Activated CD4-positive, alpha-beta T cell treated with anti-CD3 and anti-CD28 coated beads for 24 hours (primary cell): ENCODE results near the gene CHD2.
"Not testable (repeated sequence)": the region's sequence is repeated elsewhere in the genome, so short reads cannot be mapped to it uniquely, and the experiment has no call there.

Source experiments
- DNase-seq, 2 donors: peaks; one replicate each; pipeline ENCODE4 v3.0.0-alpha.2; 2020; ENCODE audit warnings: low read depth in 2 of 2

CHD2 gene

DNA sequence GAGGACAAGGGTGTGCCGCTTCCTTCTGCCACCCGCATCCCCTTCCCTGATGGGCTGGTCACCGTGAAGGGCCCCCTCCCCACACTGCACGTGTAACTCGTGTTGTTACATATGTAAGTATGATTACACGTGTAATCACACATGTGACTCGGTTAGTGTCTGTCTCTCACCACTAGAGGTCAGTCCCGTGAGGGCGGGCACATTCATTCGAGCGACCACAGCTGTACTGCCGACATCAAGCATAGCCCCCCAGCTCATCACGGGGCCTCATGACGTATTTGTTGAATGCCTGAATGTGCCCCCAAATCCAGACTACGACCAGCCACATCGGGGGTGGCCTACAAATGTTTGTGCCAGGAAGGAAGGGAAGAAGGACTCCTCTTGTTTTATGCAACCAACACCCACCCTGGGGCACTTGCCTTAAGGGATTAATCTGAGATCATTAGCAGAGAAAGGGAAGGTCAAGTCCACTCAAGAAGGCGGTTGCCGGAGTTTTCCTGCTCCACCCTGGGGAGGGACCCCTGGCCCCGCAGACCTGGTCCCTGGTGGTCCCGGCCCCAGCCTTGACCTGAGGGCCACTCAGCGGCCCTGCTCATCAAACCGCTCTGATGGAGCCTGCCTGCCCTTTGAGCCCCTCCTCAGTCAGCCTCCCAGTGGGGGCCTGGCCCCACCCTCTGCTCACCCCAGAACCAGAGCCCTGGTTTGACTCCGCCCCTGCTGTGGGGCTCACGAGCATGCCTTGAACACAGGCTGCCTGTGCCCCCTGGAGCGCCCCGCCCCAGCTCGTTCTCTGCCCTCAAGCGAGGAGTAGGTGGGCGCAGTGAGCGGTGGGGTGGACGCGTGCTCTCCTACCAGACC is 136.1 kb downstream of the CHD2 start:
- peak; percentile 20 to 22 for DNase-seq

GRCh38 chr15:93036951-93037819 is 137.1 kb downstream of the CHD2 start:
- no peak for DNase-seq

- DNase-seq = no peak
These were observed 137.9 kb downstream of the CHD2 start for GRCh38 chr15:93037820-93038705.

- DNase-seq = not testable (repeated sequence)
These were observed 139.6 kb downstream of the CHD2 start for GRCh38 chr15:93039562-93040287.

DNA sequence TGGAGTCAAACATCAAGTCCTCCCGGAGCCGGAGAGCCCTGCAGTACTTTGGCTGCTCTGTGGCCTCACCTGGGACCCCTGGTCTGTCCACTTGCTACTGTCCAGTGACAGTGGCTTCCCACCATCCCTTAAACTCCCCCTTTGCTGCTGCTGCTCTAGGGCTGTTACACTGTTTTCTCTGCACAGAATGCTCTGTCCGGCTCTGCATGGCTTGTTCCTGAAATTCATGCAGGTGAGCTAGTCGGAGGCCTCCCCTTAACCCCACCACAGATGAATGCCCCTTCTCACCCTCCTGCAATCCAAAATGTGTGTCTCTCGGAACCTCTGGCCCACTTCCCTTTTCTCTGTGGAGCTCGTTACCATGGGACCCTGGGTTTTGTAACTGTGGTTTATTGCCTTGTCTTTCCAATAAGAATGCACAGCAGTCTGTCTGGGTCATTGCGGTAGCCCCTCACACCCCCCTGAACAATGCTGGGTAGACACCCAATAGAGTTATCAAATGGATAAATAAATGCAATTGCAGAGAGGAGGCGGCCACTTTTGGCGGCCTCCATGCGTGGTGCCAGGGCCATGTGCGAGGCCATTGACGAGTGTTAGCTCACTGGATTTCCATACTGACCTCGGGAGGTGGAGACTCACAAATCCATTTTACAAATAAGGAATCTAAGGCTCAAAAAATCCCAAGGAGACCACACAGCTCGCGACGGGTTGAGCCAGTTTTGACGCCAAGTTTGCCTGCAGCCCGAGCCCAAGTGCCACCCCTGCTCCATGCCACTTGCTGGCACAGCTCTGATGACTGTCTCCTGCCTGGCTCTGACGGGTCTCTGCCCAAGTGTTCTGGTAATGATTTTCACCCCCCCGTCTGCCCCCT is 140.4 kb downstream of the CHD2 start:
- no peak for DNase-seq

- no peak for DNase-seq
These were observed 141.0 kb downstream of the CHD2 start for GRCh38 chr15:93041159-93041547.

DNA sequence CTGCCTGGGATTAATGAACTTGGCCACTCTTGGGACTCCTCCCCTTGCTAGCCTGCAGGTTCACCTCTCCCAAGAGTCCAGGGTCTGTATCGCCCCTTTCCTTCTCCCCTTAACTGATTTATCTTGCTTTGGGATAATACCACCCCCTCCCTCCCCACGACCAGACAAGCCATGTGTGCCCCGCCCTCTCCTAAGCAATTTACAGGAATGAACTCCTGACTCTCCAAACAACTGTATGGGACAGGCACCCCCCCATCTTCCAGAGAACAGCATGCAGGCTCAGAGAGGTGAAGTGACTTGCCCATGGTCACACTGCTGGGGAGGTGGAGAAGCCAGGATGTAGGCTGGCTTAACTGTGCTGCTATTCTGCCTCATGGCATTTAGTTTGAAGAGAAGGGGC is 142.1 kb downstream of the CHD2 start:
- no peak for DNase-seq

DNA sequence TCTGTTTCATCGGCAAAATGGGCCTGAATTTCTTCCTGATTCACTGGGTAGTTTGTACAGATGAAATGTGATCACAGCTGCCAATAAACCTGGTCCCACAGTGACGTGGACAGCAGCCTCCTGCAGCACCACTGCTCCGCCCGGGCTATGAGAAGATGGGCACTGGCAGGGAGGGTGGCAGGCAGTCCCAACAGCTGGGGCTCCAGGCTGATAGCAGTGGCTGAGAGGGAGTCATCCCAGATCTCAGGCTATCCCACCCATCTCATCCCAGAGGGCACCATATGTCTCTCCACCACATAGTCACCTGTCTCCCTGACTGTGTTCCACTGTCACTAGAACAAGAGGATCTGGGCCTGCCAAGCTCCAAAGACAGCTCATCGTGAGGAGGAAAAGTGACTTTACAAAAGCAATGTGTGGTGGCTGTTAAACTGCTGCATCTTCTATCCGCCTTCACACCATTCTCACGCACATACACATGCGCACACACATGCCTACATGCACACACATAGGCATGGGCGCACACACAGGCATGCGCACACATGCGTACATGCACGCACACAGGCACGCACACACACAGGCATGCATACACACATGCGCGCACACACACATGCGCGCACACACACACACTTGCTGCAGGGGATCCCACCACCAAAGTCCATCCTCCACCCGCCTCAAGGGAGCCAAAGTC is 142.7 kb downstream of the CHD2 start:
- DNase-seq = no peak

GRCh38 chr15:93043621-93044300 is 143.6 kb downstream of the CHD2 start:
- DNase-seq = no peak

DNA sequence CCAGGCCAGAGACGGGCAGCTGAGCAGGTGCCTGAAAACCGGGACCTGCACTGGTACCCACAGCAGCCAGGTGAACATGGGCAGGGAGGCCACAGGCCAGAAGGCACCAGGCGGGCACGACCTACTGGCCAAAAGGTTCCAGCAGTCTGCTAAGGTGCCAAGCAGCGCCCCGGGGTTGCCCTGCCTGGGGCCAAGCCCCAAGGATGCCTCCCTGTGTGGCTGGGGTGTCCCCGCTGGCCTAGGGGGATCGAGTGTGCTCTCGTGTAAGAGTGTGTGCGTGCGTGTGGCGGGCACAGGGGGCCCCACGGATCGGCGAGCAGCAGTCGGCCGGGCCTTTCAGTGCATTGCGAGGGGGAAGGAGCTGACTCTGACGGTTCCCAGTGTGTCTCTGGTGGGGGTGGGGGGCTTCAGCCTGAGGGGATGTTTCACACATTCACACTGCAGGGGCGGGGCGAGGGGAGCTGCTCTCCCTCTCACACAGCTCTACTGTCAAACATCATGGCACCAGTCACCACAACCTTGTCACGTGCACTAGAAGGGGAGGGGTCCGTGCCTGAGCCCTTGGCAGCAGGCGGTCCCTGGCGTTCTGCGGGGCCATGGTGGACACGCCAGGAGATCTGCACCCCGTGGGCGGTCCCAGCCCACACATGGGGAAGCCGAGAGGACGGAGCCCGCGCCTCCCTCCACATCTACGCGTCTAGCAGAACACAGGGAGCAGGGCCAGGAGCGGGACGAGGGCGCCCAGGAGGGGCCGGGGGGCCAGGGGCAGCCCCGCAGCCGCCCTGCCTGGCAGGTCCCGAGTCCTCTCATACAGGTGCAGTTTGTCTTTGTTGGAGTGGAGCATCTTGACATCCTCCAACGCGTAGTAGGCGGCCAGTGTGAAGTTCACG is 144.4 kb downstream of the CHD2 start:
- no peak for DNase-seq

DNA sequence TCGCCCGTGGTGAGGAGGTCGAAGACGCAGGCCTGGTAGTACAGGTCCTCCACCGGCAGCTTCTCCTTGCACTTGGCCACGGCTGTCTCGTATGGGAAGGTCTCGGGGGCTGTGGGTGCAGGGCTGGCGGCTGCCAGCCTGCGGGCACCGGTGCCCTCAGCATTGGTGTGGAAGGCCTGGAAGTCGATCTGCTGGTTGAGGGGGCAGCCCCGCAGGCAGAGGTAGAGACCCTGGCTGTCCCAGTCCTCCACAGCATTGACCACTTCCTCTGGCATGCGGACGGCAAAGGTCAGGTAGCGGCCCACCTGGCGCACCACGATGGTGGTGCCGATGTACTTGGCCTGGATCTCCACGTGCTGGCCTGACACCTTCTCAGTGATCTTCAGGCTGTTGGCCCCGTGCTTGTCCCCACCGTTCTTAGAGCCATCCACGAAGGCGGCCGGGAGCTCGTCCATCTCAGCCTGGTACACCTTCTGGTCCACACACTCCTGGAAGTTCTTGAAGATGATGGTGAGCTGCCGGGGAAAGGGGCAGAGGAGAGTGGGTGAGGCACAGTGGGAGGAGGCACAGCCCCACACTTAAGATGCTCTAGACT is 145.2 kb downstream of the CHD2 start:
- no peak for DNase-seq

GRCh38 chr15:93046120-93046519 is 146.0 kb downstream of the CHD2 start:
- DNase-seq = no peak

GRCh38 chr15:93046721-93047120 is 146.6 kb downstream of the CHD2 start:
- no peak for DNase-seq

DNA sequence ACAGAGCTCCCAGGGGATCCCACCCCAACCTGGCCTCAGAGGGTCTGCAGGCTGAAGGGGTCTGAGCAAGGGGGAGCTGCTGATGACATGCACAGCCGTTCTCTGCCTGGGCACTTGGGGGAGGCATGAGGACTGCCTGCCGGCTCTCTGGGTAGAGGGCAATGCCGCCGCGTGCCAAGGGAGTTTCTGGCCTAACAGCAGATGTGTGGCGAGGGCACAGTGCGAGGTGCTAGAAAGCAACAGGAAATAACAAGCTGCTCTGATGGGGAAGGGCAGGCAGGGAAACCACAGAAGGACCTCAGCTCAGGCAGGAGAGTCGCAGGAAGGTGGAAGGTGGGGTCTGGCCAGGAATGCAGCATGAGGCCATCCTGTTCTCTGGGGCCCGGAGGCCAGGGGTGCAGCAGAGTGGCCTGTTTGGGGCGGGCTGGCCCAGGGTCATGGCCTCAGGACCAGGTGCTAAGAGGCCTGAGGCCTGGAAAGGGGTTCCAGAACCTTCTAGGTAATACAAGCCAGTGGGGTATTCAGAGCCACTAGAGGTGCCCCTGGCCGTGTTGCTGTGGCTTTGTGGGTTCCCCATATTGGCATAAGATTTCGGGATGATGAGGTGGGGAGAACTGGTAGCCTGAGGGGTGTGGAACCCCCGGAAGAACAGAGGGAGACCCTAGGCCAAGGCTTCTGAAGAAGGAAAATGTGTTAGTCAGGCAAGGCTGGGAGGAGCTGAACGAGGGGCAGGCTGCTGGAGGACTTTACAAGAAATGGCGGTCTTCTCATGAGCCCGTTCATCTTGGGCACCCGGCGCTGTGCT is 147.7 kb downstream of the CHD2 start:
- no peak for DNase-seq

DNA sequence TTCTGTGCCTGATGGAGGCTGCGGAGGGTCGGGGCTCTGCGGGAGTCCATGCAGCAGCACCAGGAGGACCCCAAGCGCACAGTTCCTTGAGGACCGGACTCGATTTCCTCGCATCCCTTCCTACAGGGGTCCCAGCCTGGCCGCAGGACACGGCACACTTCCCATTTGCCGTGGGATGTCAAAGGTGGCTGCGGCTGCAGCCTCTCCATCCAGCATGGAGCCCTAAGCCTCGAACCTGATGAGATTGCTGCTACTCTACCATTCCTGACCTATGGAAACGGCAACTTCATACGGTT is 148.2 kb downstream of the CHD2 start:
- no peak for DNase-seq

DNA sequence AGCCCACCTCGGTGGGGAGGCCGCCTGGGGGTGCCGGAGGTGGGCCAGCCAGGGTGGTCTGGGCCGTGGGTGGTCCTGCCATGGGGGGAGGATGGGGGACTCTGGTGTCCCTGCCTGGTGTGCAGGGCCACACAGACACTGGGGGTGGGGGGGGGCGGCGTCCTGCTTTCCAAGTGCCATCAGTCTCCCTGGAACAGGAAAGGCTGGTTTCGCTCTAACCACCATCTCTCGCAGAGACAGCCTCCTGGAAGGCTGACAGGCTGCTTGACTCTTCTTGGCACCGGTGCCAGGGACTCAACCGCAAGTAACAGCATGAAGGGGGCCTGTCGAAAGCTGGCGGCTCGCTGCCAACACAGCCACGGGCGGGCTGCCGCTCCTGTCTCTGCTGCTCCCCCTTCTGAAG is 148.6 kb downstream of the CHD2 start:
- DNase-seq = no peak

DNA sequence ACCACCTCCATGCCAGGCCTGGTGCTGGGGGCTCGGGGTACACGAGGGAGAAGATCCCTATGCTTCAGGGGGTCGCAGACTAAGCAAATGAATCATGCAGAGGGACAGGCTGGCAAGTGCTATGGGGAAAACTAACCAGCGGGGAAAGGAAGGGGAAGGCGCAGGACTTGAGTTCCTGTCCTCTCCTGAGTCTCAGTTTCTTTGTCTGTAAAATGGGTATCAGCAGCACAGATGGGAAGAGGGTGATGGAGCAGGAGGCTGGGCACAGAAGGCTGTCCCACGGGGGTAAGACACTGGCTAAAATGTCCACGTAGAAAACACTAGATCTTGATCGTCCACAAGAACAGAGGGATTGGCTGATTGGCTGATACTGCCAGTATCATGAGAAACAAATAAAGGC is 149.1 kb downstream of the CHD2 start:
- no peak for DNase-seq
